H9 (cell line): ENCODE measurements around the gene BNC1. TPM values are rescaled to one million over a fixed set of nuclear protein-coding genes. Genes with fewer than 3 reads are reported as not detected.
A peak's percentile ranks its signal among the peaks of the same experiment; 100 is the strongest.

Experiments
- DNase-seq: peaks from one replicate; pipeline ENCODE4 v3.0.0-alpha.2; 2017
- H2AFZ ChIP-seq: one replicate; pipeline ENCODE4 v1.6.1; 2013; ENCODE audit warnings: mild to moderate bottlenecking, low read length, control low read depth, moderate library complexity
- H2AK5ac ChIP-seq: 2 replicates; pipeline ENCODE4 v1.6.1; 2013; ENCODE audit warnings: low read length, control low read depth, mixed read lengths; ENCODE audit not compliant: insufficient read length
- H2BK120ac ChIP-seq: one replicate; pipeline ENCODE4 v1.6.1; 2013; ENCODE audit warnings: low read depth, mild to moderate bottlenecking, low read length, control low read depth, inconsistent platforms; ENCODE audit not compliant: poor library complexity, severe bottlenecking
- H2BK12ac ChIP-seq: 2 replicates; pipeline ENCODE4 v1.6.1; 2013; ENCODE audit warnings: low read length, control low read depth, mixed read lengths, low read depth; ENCODE audit not compliant: insufficient read length
- H2BK15ac ChIP-seq: 2 replicates; pipeline ENCODE4 v1.6.1; 2013; ENCODE audit warnings: low read depth, low read length, control low read depth
- H2BK20ac ChIP-seq: one replicate; pipeline ENCODE4 v1.6.1; 2013; ENCODE audit warnings: low read depth, mild to moderate bottlenecking, low read length, control low read depth, inconsistent platforms; ENCODE audit not compliant: poor library complexity, severe bottlenecking
- H2BK5ac ChIP-seq: 2 replicates; pipeline ENCODE4 v1.6.1; 2013; ENCODE audit warnings: low read length, control low read depth, mixed read lengths; ENCODE audit not compliant: insufficient read length
- H3K14ac ChIP-seq: 2 replicates; pipeline ENCODE4 v1.6.1; 2013; ENCODE audit warnings: low read length, control low read depth; ENCODE audit not compliant: insufficient read depth
- H3K18ac ChIP-seq: 2 replicates; pipeline ENCODE4 v1.6.1; 2013; ENCODE audit warnings: low read depth, mild to moderate bottlenecking, mixed read lengths, low read length, control low read depth; ENCODE audit not compliant: insufficient read length
- H3K23ac ChIP-seq: 2 replicates; pipeline ENCODE4 v1.6.1; 2013; ENCODE audit warnings: low read length, control low read depth, mixed read lengths, low read depth; ENCODE audit not compliant: insufficient read length
- H3K23me2 ChIP-seq: 2 replicates; pipeline ENCODE4 v1.6.1; 2013; ENCODE audit warnings: low read depth, mild to moderate bottlenecking, mixed read lengths, low read length, control low read depth; ENCODE audit not compliant: insufficient read length, poor library complexity, severe bottlenecking
- H3K27ac ChIP-seq: 2 replicates; pipeline ENCODE4 v1.5.1; 2013; ENCODE audit warnings: low read length, control low read depth, mixed read lengths, low read depth; ENCODE audit not compliant: insufficient read length
- H3K27me3 ChIP-seq: 2 replicates; pipeline ENCODE4 v1.6.1; 2013; ENCODE audit warnings: low read length, control low read depth, inconsistent platforms; ENCODE audit not compliant: insufficient read depth
- H3K4ac ChIP-seq: 2 replicates; pipeline ENCODE4 v1.6.1; 2013; ENCODE audit warnings: low read depth, mild to moderate bottlenecking, control low read depth, inconsistent platforms, low read length, moderate library complexity
- H3K4me1 ChIP-seq: 2 replicates; pipeline ENCODE4 v1.6.1; 2013; ENCODE audit warnings: low read length, control low read depth, inconsistent platforms; ENCODE audit not compliant: insufficient read depth
- H3K4me2 ChIP-seq: 2 replicates; pipeline ENCODE4 v1.6.1; 2013; ENCODE audit warnings: low read length, control low read depth, mixed read lengths; ENCODE audit not compliant: insufficient read length, insufficient read depth
- H3K56ac ChIP-seq: 2 replicates; pipeline ENCODE4 v1.6.1; 2013; ENCODE audit warnings: low read depth, mild to moderate bottlenecking, mixed read lengths, low read length, control low read depth; ENCODE audit not compliant: insufficient read length
- H3K79me1 ChIP-seq: 2 replicates; pipeline ENCODE4 v1.6.1; 2013; ENCODE audit warnings: low read depth, mild to moderate bottlenecking, moderate library complexity, low read length, control low read depth, inconsistent platforms; ENCODE audit not compliant: insufficient read depth, poor library complexity, severe bottlenecking
- H3K79me2 ChIP-seq: 2 replicates; pipeline ENCODE4 v1.6.1; 2013; ENCODE audit warnings: low read length, control low read depth, inconsistent platforms; ENCODE audit not compliant: insufficient read depth
- H3K9ac ChIP-seq: 2 replicates; pipeline ENCODE4 v1.6.1; 2013; ENCODE audit warnings: low read length, control low read depth, mixed read lengths; ENCODE audit not compliant: insufficient read length; ENCODE audit errors: extremely low read depth
- H3K9me3 ChIP-seq: one replicate; pipeline ENCODE4 v1.6.1; 2013; ENCODE audit warnings: low read depth, low read length, inconsistent platforms; ENCODE audit not compliant: control insufficient read depth
- H3T11ph ChIP-seq: one replicate; pipeline ENCODE4 v1.6.1; 2013; ENCODE audit warnings: mild to moderate bottlenecking, low read length, control low read depth, inconsistent platforms
- H4K20me1 ChIP-seq: one replicate; pipeline ENCODE4 v1.6.1; 2013; ENCODE audit not compliant: control insufficient read depth, insufficient read length, insufficient read depth
- H4K5ac ChIP-seq: 2 replicates; pipeline ENCODE4 v1.6.1; 2013; ENCODE audit warnings: low read depth, mild to moderate bottlenecking, mixed read lengths, low read length, control low read depth; ENCODE audit not compliant: insufficient read length
- H4K8ac ChIP-seq: replicated peaks from 2 replicates; pipeline ENCODE4 v1.6.1; 2013; ENCODE audit warnings: low read length, control low read depth, mixed read lengths, low read depth; ENCODE audit not compliant: insufficient read length
- H4K91ac ChIP-seq: 2 replicates; pipeline ENCODE4 v1.6.1; 2013; ENCODE audit warnings: low read depth, mild to moderate bottlenecking, moderate library complexity, mixed read lengths, low read length, control low read depth; ENCODE audit not compliant: insufficient read length
- H3K27ac Mint-ChIP-seq, 3 experiments: 2 replicates in 2 of 3; 3 replicates in 1 of 3; pipeline ENCODE4 v1.8.0; 2020 to 2021; ENCODE audit warnings: mixed read lengths in 3 of 3, mild to moderate bottlenecking in 1 of 3, moderate library complexity in 1 of 3
- H3K27me3 Mint-ChIP-seq: 2 replicates; pipeline ENCODE4 v1.8.0; 2021; ENCODE audit warnings: low read depth, mild to moderate bottlenecking, moderate library complexity, mixed read lengths
- H3K36me3 Mint-ChIP-seq, 3 experiments: 2 replicates in 2 of 3; 3 replicates in 1 of 3; pipeline ENCODE4 v1.8.0; 2020 to 2021; ENCODE audit warnings: low read depth in 3 of 3, mixed read lengths in 3 of 3; ENCODE audit not compliant: insufficient read depth in 1 of 3
- H3K4me1 Mint-ChIP-seq, 2 experiments: 2 replicates each; pipeline ENCODE4 v1.8.0; 2020; ENCODE audit warnings: mixed read lengths in 2 of 2
- H3K4me3 Mint-ChIP-seq, 2 experiments: 2 replicates in 1 of 2; 3 replicates in 1 of 2; pipeline ENCODE4 v1.8.0; 2020 to 2021; ENCODE audit warnings: mild to moderate bottlenecking in 2 of 2, mixed read lengths in 2 of 2, moderate library complexity in 1 of 2
- H3K9me3 Mint-ChIP-seq, 2 experiments: 2 replicates in 1 of 2; 3 replicates in 1 of 2; pipeline ENCODE4 v1.8.0; 2020; ENCODE audit warnings: mild to moderate bottlenecking in 2 of 2, mixed read lengths in 2 of 2, moderate library complexity in 1 of 2
- WGBS: extraction: QIAGEN DNeasy Blood & Tissue Kit; methylation state at CpG from one replicate; pipeline ENCODE4 v1.1.7; 2013; ENCODE audit warnings: missing lambda C conversion rate, low lambda C conversion rate, mixed read lengths; ENCODE audit not compliant: insufficient read length; ENCODE audit errors: extremely low coverage; 5-methylcytosine and 5-hydroxymethylcytosine counted together
- total RNA-seq: library from RNA; stranded (reverse); gene quantifications from 2 replicates; pipeline ENCODE4 v1.2.1, GENCODE V29; 2021
- TF ChIP-seq, protein P1 (sequence below): fragments of 200-600 bp; sonication (generic); conservative IDR thresholded peaks from 3 replicates; pipeline ENCODE4 v1.8.0; 2021; ENCODE audit warnings: antibody characterized with exemption, mild to moderate bottlenecking

Gene BNC1
- total RNA-seq, 1 experiment from 2014 or later: not detected

DNA sequence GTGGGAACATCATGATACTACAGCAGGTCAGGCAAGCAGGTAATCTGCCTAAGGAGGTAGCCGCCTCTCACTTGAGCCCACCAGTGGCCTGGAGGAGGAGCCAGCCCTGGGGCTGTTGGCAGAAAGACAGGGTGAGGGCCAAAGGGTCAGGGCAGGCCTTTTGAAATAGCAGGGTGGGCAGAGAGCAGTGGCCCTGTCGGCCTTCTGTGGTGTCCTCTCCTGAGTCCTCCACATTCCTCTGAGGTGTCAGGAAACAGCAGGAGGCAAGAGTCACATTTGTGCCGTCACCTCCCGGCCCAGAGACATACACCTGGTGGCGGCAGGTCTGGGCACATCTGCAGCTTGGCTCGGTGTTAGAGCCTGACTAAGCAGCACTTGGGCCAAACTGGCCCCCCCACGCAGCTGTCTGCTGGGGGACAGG, 3.9 kb upstream of the BNC1 start:
- Histone ChIP-seq H2BK15ac (no peak overlapping the region), H3K4me1 (no peaks in the 10 kb centered on the region), H3K9me3 (no peaks in the 10 kb centered on the region), H3K79me1 (no peaks in the 10 kb centered on the region), H3K9ac (no peak overlapping the region), H3K23ac (no peak overlapping the region), H2BK12ac (no peak overlapping the region), H2BK5ac (no peak overlapping the region), H4K91ac (no peak overlapping the region), H2BK120ac (no peak overlapping the region), H3K4ac (no peak overlapping the region), H3K4me2 (no peak overlapping the region), H3K79me2 (no peaks in the 10 kb centered on the region), H4K5ac (no peak overlapping the region), H2AFZ (no peak overlapping the region), H2AK5ac (no peak overlapping the region), H3T11ph (no peak overlapping the region), H3K27me3 (peaks cover 22% of the 10 kb centered on the region; the same call in 1 of the 2 replicates), H3K14ac (no peak overlapping the region), H2BK20ac (no peak overlapping the region), H4K20me1 (no peaks in the 10 kb centered on the region), H4K8ac (no peak overlapping the region), H3K18ac (no peak overlapping the region), H3K27ac (no peak overlapping the region), H3K56ac (no peak overlapping the region), H3K23me2 (peaks cover 9% of the 10 kb centered on the region)
- H3K9me3 Mint-ChIP-seq: no peaks in the 10 kb centered on the region; a peak in 1 of 5 replicates
- H3K4me1 Mint-ChIP-seq: peaks cover 5 to 6% of the 10 kb centered on the region in 2 experiments; a peak in 2 of 4 replicates
- no peak overlapping the region for H3K27ac Mint-ChIP-seq
- no CpG with 5 or more reads among the region's 7 CpGs for WGBS
- H3K27me3 Mint-ChIP-seq: peaks cover 62% of the 10 kb centered on the region
- TF ChIP-seq, protein P1, sequence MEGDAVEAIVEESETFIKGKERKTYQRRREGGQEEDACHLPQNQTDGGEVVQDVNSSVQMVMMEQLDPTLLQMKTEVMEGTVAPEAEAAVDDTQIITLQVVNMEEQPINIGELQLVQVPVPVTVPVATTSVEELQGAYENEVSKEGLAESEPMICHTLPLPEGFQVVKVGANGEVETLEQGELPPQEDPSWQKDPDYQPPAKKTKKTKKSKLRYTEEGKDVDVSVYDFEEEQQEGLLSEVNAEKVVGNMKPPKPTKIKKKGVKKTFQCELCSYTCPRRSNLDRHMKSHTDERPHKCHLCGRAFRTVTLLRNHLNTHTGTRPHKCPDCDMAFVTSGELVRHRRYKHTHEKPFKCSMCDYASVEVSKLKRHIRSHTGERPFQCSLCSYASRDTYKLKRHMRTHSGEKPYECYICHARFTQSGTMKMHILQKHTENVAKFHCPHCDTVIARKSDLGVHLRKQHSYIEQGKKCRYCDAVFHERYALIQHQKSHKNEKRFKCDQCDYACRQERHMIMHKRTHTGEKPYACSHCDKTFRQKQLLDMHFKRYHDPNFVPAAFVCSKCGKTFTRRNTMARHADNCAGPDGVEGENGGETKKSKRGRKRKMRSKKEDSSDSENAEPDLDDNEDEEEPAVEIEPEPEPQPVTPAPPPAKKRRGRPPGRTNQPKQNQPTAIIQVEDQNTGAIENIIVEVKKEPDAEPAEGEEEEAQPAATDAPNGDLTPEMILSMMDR: no peak
- peak; percentile 62 for DNase-seq
- H3K4me3 Mint-ChIP-seq: no peak overlapping the region
- H3K36me3 Mint-ChIP-seq: no peaks in the 10 kb centered on the region
